HG03469 (cell line): Measurements from ENCODE around the gene HCN4.

Experiments
- ATAC-seq: cut with Tn5 transposase; IDR thresholded peaks from one replicate; pipeline ENCODE4 v1.9.1; 2021; ENCODE audit warnings: mild to moderate bottlenecking, moderate library complexity, moderate number of reproducible peaks; ENCODE audit not compliant: unreplicated experiment

HCN4 gene

DNA sequence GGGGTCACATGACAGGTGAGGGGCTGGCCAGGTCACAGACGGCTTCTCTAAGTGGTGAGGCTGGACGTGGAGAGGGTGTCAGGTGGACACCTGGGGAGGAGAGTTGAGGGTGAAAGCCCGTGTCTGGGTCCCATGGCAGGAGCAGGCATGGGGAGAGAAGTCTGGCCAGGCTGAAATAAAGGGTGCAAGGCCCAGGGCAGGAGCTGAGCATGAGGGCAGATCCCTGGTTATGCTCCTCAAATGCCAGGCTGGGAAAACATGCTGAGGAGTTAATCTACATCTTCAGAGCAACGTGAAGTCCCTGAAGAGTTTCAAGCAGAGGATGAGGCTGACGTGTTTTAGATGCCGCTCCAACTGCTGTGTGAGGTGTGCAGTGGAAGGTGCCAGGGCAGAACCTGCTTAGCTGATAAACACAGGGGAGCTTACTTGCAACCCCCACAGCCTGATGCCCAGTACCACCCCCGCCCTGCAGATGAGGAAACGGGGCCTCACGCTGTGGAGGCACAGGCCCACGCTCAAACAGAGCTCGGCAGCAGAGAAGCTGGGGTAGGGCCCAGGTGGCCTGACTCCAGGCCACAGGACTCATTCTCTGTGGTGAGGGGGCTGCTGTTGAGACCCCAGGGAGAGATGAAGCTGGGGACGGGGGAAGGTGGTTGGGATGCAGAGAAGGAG lies 40.5 kb downstream of the HCN4 start:
- ATAC-seq: no peak

- no peak for ATAC-seq
These were observed 42.6 kb downstream of the HCN4 start for GRCh38 chr15:73326157-73326556.

DNA sequence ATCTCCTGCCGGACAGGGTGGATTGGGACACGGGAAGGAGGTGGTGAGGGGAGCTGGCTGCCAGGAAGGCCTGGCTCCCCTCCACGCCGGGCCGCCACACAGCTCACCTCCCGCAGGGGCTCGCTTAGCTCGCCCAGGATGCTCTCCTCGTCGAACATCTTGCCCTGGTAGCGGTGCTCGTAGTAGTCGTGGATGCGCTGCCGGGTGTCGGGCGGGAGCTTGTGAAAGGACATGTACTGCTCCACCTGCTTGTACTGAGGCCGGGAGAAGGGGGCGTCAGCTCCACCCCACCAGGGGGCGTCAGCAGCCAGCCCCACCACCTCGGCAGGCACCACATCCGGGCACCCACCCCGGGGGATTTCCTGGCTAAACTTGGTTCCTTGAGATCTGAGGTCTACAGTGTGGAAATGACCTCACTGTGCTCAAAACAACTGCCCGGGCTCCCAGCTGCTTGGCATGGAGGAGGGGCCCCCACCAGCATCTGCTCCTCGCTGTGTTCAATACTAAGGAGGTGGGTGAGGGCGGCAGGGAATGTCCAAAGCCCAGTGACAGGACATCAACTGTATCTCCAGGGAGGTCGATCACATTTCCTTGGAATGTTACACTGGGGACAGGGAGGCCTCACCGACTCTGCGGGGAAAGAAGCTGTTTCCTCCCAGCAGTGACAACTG lies 43.4 kb downstream of the HCN4 start:
- no peak for ATAC-seq

GRCh38 chr15:73324496-73325170 lies 44.1 kb downstream of the HCN4 start:
- no peak for ATAC-seq

DNA sequence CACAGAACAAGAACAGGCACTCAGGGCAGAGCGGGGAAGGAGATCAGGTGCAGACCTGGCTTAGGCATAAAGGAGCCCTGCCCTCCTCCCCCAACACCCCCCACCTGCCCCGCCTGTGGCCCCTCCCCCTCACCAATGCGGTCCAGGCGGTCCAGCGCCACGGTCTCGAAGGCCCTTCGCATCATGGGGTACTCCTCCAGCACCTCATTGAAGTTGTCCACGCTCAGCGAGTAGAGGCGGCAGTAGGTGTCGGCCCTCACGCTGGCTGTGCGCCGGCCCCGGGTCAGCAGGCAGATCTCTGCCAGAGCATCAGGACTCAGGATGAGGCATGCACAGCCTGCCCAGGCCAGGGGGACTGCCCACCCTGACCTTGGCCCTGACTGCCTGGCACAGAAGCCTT lies 44.8 kb downstream of the HCN4 start:
- no peak for ATAC-seq

- ATAC-seq: no peak
These were observed 45.3 kb downstream of the HCN4 start for GRCh38 chr15:73323374-73323955.

DNA sequence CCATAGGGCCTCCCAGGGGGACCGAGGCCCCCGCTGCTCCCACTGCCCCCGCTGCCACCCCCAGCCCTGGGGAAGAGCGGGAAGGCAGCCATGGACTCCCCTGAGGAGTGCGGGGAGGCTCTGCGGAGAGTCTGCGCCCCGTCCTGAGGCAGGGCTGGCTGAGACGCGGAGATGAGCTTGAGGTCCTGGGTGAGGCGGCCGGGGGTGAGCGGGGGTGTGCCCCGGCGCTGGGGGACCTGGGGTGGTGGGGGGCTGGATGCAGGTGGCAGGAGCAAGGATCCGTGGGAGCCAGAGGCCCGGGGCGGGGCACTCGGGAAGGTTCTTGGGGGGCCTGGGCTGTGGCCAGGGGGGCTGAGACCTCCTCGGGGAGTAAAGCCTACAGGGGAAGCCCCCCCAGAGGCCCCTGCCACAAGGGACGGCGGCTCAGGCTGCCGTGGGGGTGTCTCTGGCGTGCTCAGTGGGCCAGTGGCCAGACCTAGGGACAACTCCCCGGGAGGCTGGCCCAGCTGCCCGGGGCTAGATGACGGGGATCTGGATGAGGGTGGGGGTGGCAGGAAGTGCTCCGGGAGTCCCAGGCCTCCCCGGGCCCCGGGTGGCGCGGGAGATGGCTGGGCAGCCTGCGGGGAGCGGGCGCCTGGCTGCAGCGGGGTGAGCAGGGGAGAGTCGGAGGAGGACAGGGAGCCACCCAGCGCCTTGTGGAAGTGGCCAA lies 45.9 kb downstream of the HCN4 start:
- ATAC-seq: no peak

DNA sequence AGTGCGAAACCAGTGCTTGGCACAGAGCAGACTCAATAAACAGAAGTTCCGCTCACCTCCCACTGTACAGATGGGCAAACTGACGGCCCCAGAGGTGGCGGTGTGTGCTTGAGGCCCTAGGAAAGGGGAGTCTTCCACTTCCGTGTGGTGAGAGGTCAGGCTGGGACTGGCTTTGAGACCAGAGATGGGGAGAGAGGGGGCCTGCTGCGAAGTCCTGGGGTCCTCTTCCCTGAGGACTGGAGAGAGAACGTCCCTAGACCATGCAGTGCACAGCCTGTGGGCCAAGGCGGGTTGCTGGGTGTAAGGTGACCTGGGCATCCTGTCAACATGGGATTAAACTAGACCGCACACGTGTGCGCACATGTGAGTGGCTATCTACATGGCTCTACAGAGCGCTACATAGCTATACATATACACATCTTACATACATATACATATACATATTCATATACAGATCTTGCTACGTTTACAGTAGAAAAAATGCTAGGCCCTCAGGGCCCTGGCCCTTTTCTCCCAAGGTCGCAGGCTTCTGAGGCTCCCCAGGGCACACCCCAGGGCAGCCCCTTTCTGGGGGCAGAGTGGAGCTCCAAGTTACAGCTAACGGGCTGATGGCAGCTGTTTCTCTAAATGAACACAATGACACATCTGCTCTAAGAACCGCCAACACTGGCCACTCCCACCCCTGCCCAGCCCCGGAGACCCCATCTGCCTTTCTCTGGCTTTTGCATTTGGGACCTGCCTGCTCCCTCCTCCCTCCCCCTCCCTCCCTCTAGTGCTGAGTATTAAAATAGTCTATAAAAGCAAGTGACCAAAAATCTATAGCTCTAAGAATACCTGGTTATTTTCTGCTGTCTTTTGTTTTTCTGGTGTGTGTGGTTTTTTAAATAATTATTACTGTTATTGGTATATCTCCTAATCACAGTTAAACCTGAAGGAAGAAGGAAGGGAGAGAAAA lies 47.0 kb downstream of the HCN4 start:
- no peak for ATAC-seq

DNA sequence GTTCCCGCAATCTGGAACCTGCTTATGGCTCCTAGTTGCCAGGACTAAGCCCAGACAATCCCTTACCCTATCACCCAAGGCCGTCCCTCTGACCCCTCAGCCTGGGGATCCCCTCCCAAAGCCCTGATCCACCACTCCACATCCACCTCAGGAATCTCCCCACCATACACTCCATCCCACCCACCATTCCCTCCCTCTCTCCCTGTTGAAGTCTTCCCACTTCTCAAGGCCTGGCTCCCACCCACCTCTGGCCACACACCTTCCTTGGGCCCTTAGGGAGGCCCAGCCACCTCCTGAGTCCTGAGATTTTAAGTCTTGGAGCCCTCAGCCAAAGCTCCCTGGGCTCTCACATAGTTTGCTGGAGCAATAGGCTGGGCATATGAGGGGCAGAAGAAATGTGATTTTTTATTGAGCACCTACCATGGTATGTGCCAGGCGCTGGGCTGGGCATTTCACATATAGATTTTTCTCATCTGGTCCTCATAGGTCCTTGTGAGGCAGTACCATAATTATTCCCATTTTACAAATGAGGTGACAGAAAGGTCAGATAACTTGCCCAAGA lies 48.1 kb downstream of the HCN4 start:
- no peak for ATAC-seq

DNA sequence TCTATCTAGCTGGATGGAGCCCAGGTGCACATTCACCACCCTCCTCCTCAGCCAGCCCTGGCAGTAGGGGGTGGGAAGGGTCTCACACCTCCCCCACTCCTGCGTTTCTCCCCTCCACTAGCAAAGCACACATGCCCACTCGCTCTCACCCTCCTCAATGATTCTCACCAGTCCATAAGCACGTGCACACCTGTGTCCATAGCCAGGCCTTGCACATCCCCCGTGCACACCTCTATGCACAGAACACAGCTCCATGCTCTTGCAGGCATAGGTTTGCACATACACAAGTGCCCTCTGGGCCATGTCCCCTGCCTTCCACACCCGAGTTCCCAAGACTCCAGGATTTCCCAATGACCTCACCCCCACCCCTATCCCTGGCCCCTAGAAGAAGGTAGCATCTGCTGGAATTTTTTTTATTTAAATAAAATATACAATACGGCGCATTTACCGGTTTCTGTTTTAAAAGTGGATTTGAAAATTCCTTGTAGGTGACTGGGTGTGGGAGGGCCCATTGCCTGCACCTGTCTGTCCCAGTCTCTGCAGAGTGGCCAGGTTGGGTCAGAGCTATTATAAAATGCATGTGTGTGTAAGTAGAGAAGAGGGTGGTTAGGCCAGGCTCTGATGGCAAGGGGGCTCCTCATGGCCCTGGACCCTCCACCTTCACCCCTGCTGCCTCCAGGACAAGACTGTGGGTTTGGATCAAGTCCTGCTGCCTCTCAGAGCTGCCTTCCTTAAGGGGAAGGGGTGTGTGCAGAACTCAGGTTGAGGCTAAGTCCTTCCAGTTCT lies 49.1 kb downstream of the HCN4 start:
- ATAC-seq: no peak

- no peak for ATAC-seq
These were observed 50.1 kb downstream of the HCN4 start for GRCh38 chr15:73318463-73319351.

GRCh38 chr15:73317651-73318462 lies 50.9 kb downstream of the HCN4 start:
- ATAC-seq: no peak

GRCh38 chr15:73313861-73314260 lies 54.9 kb downstream of the HCN4 start:
- ATAC-seq: no peak

DNA sequence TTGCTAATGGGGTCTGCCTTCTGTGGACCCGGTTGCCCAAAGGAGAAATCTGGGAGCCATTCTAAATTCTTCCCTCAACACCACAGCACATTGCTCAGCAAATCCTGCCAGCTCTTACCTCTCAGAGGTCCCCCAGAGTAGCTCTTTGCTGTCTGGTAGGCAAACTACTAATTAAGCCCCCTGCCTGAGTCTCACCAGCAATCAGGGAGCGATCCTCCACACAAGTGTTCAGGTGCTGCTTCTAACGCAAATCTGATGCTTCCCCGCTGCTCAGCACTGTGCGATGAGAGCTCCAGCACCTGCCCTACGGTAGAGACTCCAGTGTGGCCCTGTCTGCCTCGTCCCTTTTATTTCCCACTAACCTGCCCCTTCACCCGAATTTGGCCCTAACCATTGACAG lies 60.5 kb downstream of the HCN4 start:
- ATAC-seq: no peak

- no peak for ATAC-seq
These were observed 63.2 kb downstream of the HCN4 start for GRCh38 chr15:73305331-73306211.

- ATAC-seq: no peak
These were observed 65.1 kb downstream of the HCN4 start for GRCh38 chr15:73303636-73304035.
